HepG2 (cell line): ENCODE results near the gene CALY. TPM values are rescaled to one million over a fixed set of nuclear protein-coding genes. Genes with fewer than 3 reads are reported as not detected.

Experiments used
- ATAC-seq: fragments of 200-7000 bp; cut with Tn5 transposase; 3 replicates; pipeline ENCODE4 v1.9.1; 2020; ENCODE audit warnings: mild to moderate bottlenecking, moderate library complexity
- BruUV-seq: library from RNA; stranded (reverse); fragments of 400-500 nt; replicated peaks from 2 replicates; lab custom pipeline; 2021; lab: Mats Ljungman, UMichigan
- CTCF ChIA-PET: fragments of 300-600 bp; formaldehyde crosslinking; extraction: SDS; loops from one replicate; lab custom pipeline; 2021; ENCODE audit warnings: low total read pairs, inconsistent platforms, low intra/inter-chr PET ratio; lab: Yijun Ruan, JAX
- POLR2A ChIA-PET: fragments of 350-600 bp; sonication (Branson Sonifier 250); formaldehyde crosslinking; loops from one replicate; lab custom pipeline; 2020; ENCODE audit warnings: antibody characterized with exemption, inconsistent platforms; lab: Yijun Ruan, JAX
- DNase-seq: peaks from one replicate; pipeline ENCODE4 v3.0.0-alpha.2; 2015; ENCODE audit warnings: low spot score
- FAIRE-seq: peaks from 3 replicates; lab custom pipeline; 2011; peaks lifted over from hg19 to GRCh38; lab: Jason Lieb, UNC
- H2AFZ ChIP-seq: one replicate; pipeline ENCODE4 v1.6.1; 2011; ENCODE audit warnings: low read length, inconsistent platforms
- H3K27ac ChIP-seq: fragments of 300-600 bp; 3 replicates; pipeline ENCODE4 v1.8.0; 2011; ENCODE audit warnings: mixed run types, mild to moderate bottlenecking, mixed read lengths, low read length, inconsistent platforms; ENCODE audit not compliant: insufficient read depth; ENCODE audit errors: extremely low read length
- H3K27me3 ChIP-seq, 2 experiments: fragments of 200-600 bp in 1 of 2; 2 replicates in 1 of 2; 3 replicates in 1 of 2; pipeline versions ENCODE4 v1.6.0 to v1.8.0; 2011; ENCODE audit warnings: low read length in 2 of 2, mild to moderate bottlenecking in 2 of 2, moderate library complexity in 2 of 2, inconsistent platforms in 1 of 2; ENCODE audit not compliant: insufficient read depth in 2 of 2, control insufficient read depth in 1 of 2
- H3K36me3 ChIP-seq, 2 experiments: fragments of 200-600 bp in 1 of 2; replicated peaks in 1 of 2; 2 replicates in 1 of 2; 3 replicates in 1 of 2; pipeline versions ENCODE4 v1.5.1 to v1.8.0; 2011; ENCODE audit warnings: low read length in 2 of 2, inconsistent platforms in 1 of 2; ENCODE audit not compliant: insufficient read depth in 2 of 2, control insufficient read depth in 1 of 2
- H3K4me1 ChIP-seq: 2 replicates; pipeline ENCODE4 v1.5.1; 2012; ENCODE audit warnings: low read length, inconsistent platforms; ENCODE audit not compliant: insufficient read depth
- H3K4me2 ChIP-seq: 2 replicates; pipeline ENCODE4 v1.6.0; 2011; ENCODE audit warnings: low read depth, low read length, inconsistent platforms
- H3K4me3 ChIP-seq, 3 experiments: fragments of 200-600 bp in 1 of 3; sonication (generic), shearing (Covaris generic) in 1 of 3; replicated peaks in 1 of 3; 2 replicates each; pipeline ENCODE4 v1.5.1; 2011 to 2016; ENCODE audit warnings: low read length in 3 of 3, inconsistent platforms in 2 of 3, low read depth in 2 of 3, mild to moderate bottlenecking in 2 of 3, control low read depth in 1 of 3, mixed read lengths in 1 of 3; ENCODE audit not compliant: insufficient read depth in 1 of 3
- H3K79me2 ChIP-seq: one replicate; pipeline ENCODE4 v1.6.1; 2011; ENCODE audit warnings: low read length, inconsistent platforms; ENCODE audit not compliant: insufficient read depth
- H3K9ac ChIP-seq: 2 replicates; pipeline ENCODE4 v1.6.0; 2011; ENCODE audit warnings: mild to moderate bottlenecking, low read depth, low read length, inconsistent platforms; ENCODE audit not compliant: insufficient read depth
- H3K9me3 ChIP-seq: 2 replicates; pipeline ENCODE4 v1.5.1; 2012; ENCODE audit warnings: mild to moderate bottlenecking, low read length
- H4K20me1 ChIP-seq: 2 replicates; pipeline ENCODE4 v1.6.0; 2011; ENCODE audit warnings: inconsistent platforms, mild to moderate bottlenecking, low read length, moderate library complexity; ENCODE audit not compliant: insufficient read depth
- EEA1 ChIP-seq: sonication (generic); formaldehyde crosslinking; IDR thresholded peaks from 2 replicates; pipeline ENCODE4 v1.5.1; 2020; ENCODE audit warnings: mild to moderate bottlenecking, missing genetic modification reagents, borderline replicate concordance
- ELK4 ChIP-seq: sonication (generic); formaldehyde crosslinking; IDR thresholded peaks from 2 replicates; pipeline ENCODE4 v1.9.0; 2021; ENCODE audit warnings: missing genetic modification reagents, borderline replicate concordance
- ETV6 ChIP-seq: sonication (generic); formaldehyde crosslinking; conservative IDR thresholded peaks from 2 replicates; pipeline ENCODE4 v1.4.0; 2020; ENCODE audit warnings: missing genetic modification reagents
- GMEB1 ChIP-seq: sonication (generic); formaldehyde crosslinking; IDR thresholded peaks from 2 replicates; pipeline ENCODE4 v1.5.1; 2020; ENCODE audit warnings: missing genetic modification reagents, mild to moderate bottlenecking, borderline replicate concordance
- HDAC2 ChIP-seq: sonication (generic); formaldehyde crosslinking; IDR thresholded peaks from 2 replicates; pipeline ENCODE4 v1.4.0; 2020; ENCODE audit warnings: missing genetic modification reagents
- HNRNPUL1 ChIP-seq: fragments of 200-400 bp; formaldehyde crosslinking; IDR thresholded peaks from 2 replicates; pipeline ENCODE4 v1.6.1; 2017; ENCODE audit warnings: low read depth, mild to moderate bottlenecking, low read length, moderate library complexity
- PRPF4 ChIP-seq: fragments of 200-400 bp; formaldehyde crosslinking; IDR thresholded peaks from 2 replicates; pipeline ENCODE4 v1.6.1; 2016; ENCODE audit warnings: low read length, low read depth; ENCODE audit not compliant: poor library complexity, severe bottlenecking
- RARA ChIP-seq: IDR thresholded peaks from 2 replicates; pipeline ENCODE4 v1.6.1; 2016; ENCODE audit warnings: missing genetic modification reagents, missing compliant biosample characterization
- TCF12 ChIP-seq, 2 experiments: fragments of 450-650 bp in 1 of 2; sonication (generic) in 1 of 2; formaldehyde crosslinking in 1 of 2; IDR thresholded peaks; 2 replicates each; pipeline versions ENCODE4 v1.6.1 to v1.8.0; 2017 to 2022; ENCODE audit warnings: antibody characterized with exemption in 1 of 2, mild to moderate bottlenecking in 1 of 2, missing genetic modification reagents in 1 of 2, moderate library complexity in 1 of 2
- ZNF326 ChIP-seq: sonication (generic); formaldehyde crosslinking; IDR thresholded peaks from 2 replicates; pipeline ENCODE4 v1.4.0; 2020; ENCODE audit warnings: missing genetic modification reagents, borderline replicate concordance
- ZNF850 ChIP-seq: sonication (generic); formaldehyde crosslinking; conservative IDR thresholded peaks from 2 replicates; pipeline ENCODE4 v1.9.0; 2021; ENCODE audit warnings: mild to moderate bottlenecking, missing genetic modification reagents
- ZSCAN31 ChIP-seq: sonication (generic); formaldehyde crosslinking; IDR thresholded peaks from 2 replicates; pipeline ENCODE4 v1.5.0; 2020; ENCODE audit warnings: low read depth, mild to moderate bottlenecking, missing genetic modification reagents
- WGBS: methylation state at CpG from one replicate; pipeline ENCODE4 v1.1.6; 2017; ENCODE audit warnings: low lambda C conversion rate; 5-methylcytosine and 5-hydroxymethylcytosine counted together
- in situ Hi-C: cut with HindIII; loops from 2 replicates; pipeline ENCODE4 v1.10.0; 2017; ENCODE audit warnings: low pct_unique_long_range_greater_than_20kb; ENCODE audit not compliant: extremely low pct_ligation_motif_present
- intact Hi-C: fragments of 100-400 bp; cut with micrococcal nuclease; formaldehyde crosslinking; loops from one replicate; pipeline ENCODE4 v1.10.0; 2022; ENCODE audit not compliant: unreplicated experiment
- polyA plus RNA-seq, 8 experiments: library from polyadenylated mRNA; depleted of rRNA in 3 of 8; stranded (reverse) in 7 of 8; unstranded in 1 of 8; fragments of >200 nt; fragmentation: Illumina TruSeq in 4 of 8; extraction: Trizol in 4 of 8; gene quantifications; 2 replicates each; pipeline versions ENCODE4 v1.2.1 to v1.2.3, GENCODE V29; 2011 to 2016; ENCODE audit warnings: low read depth in 4 of 8, missing spikeins in 1 of 8, mixed read lengths in 1 of 8; ENCODE audit not compliant: insufficient read depth in 1 of 8
- total RNA-seq, 5 experiments: library from RNA; depleted of rRNA; stranded (reverse); fragments of >200 nt; fragmentation: Illumina TruSeq; extraction: Trizol; gene quantifications; 2 replicates each; pipeline ENCODE4 v1.2.3, GENCODE V29; 2016; ENCODE audit warnings: low read depth in 1 of 5
- TF ChIP-seq, protein P1 (sequence below): sonication (generic); formaldehyde crosslinking; IDR thresholded peaks from 2 replicates; pipeline ENCODE4 v1.4.0; 2020; ENCODE audit warnings: missing genetic modification reagents, borderline replicate concordance

The CALY gene
- total and polyA plus RNA-seq, 2 of the 13 experiments (the other 11 are each of a cell fraction or from before 2014, with no cell fraction given), result 0.08 TPM; not detected in 1

GRCh38 chr10:133347710-133348517, 11.2 kb upstream of the CALY start (continued):
- no peak for TF ChIP-seq ELK4 (CRISPR knock-in tag)
- TF ChIP-seq HDAC2 (CRISPR knock-in tag), result no peak
- TF ChIP-seq ZSCAN31 (CRISPR knock-in tag), result no peak
- no peak for TF ChIP-seq EEA1 (CRISPR knock-in tag)
- no peak for TF ChIP-seq GMEB1 (CRISPR knock-in tag)
- peak; percentile 82 for TF ChIP-seq RARA (CRISPR knock-in tag)

DNA sequence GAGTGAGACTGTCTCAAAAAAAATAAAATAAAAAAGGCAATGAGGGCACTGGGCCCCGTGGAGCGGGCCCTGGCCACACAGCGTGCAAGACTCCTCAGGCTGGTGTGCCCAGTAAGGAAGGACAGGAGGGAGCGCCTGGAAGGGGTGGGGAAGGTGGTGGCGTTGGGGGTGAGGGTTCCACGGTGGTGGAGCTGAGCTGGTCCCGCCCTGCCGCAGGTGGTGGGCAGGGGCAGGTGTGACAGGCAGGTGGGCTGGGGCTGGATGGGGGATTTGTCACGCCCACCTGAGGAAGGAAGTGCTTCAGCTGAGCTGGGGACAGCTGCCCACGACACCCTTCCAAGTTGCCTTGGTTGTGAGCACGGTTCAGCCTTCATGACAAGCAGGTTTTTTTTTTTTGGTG, 9.7 kb upstream of the CALY start:
- no peaks in the 10 kb centered on the region for H3K36me3 ChIP-seq
- no peaks in the 10 kb centered on the region for H4K20me1 ChIP-seq
- H3K4me3 ChIP-seq, result peak overlapping the region in 1 of 3 experiments; percentile 74; a peak in 1 of 6 replicates
- H3K27me3 ChIP-seq, result no peaks in the 10 kb centered on the region; a peak in 1 of 5 replicates
- no peaks in the 10 kb centered on the region for H3K79me2 ChIP-seq
- WGBS, result 34% methylated on average over 10 of the region's 11 CpGs
- DNase-seq (no peak), ATAC-seq (no peak), FAIRE-seq (no peak)
- H3K4me1 ChIP-seq, result peaks cover 69% of the 10 kb centered on the region
- CTCF ChIA-PET, result no interaction called here
- TF ChIP-seq ZNF850 (CRISPR knock-in tag) (no peak), ETV6 (CRISPR knock-in tag) (no peak), TCF12 (IDR thresholded peaks at IDR 0.05) (no peak), TCF12 (CRISPR knock-in tag; IDR thresholded peaks at IDR 0.05) (0 out of 2 replicates have a peak, but pooled peaks have one; percentile 11), ZNF326 (0 out of 2 replicates have a peak, but pooled peaks have one; percentile 68), HNRNPUL1 (no peak), PRPF4 (no peak)
- TF ChIP-seq, protein P1, sequence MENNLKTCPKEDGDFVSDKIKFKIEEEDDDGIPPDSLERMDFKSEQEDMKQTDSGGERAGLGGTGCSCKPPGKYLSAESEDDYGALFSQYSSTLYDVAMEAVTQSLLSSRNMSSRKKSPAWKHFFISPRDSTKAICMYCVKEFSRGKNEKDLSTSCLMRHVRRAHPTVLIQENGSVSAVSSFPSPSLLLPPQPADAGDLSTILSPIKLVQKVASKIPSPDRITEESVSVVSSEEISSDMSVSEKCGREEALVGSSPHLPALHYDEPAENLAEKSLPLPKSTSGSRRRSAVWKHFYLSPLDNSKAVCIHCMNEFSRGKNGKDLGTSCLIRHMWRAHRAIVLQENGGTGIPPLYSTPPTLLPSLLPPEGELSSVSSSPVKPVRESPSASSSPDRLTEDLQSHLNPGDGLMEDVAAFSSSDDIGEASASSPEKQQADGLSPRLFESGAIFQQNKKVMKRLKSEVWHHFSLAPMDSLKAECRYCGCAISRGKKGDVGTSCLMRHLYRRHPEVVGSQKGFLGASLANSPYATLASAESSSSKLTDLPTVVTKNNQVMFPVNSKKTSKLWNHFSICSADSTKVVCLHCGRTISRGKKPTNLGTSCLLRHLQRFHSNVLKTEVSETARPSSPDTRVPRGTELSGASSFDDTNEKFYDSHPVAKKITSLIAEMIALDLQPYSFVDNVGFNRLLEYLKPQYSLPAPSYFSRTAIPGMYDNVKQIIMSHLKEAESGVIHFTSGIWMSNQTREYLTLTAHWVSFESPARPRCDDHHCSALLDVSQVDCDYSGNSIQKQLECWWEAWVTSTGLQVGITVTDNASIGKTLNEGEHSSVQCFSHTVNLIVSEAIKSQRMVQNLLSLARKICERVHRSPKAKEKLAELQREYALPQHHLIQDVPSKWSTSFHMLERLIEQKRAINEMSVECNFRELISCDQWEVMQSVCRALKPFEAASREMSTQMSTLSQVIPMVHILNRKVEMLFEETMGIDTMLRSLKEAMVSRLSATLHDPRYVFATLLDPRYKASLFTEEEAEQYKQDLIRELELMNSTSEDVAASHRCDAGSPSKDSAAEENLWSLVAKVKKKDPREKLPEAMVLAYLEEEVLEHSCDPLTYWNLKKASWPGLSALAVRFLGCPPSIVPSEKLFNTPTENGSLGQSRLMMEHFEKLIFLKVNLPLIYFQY (CRISPR knock-in tag), result no peak
- no peak overlapping the region for H2AFZ ChIP-seq
- intact Hi-C loops (no loop called here), in situ Hi-C loops (no loop called here)
- POLR2A ChIA-PET, result interaction anchor here (1.2 to 3.0 kb wide), 7 partner anchors 10 to 31 kb away, joined by 7 to 124 read pairs (median 18); partner anchors contain the start of genes CALY, ECHS1 and FUOM
- peak overlapping the region; percentile 96 for H3K4me2 ChIP-seq
- no peak overlapping the region for H3K27ac ChIP-seq
- no TSS peak for BruUV-seq
- H3K9me3 ChIP-seq, result no peaks in the 10 kb centered on the region
- no peak overlapping the region for H3K9ac ChIP-seq
